Sigmoid colon (tissue), 7 donors: ENCODE results near the gene ALB. TPM values are rescaled to one million over a fixed set of nuclear protein-coding genes. Genes with fewer than 3 reads are reported as not detected.
A peak's percentile ranks its signal among the peaks of the same experiment; 100 is the strongest.

ENCODE experiments used
- DNase-seq: peaks from one replicate; pipeline ENCODE4 v3.0.0-alpha.2; 2019
- H3K27ac ChIP-seq, 4 donors: fragments of 200-600 bp; sonication (generic); one replicate each; pipeline ENCODE4 v1.5.1; 2016 to 2019; ENCODE audit warnings: mild to moderate bottlenecking in 1 of 4
- H3K27me3 ChIP-seq, 3 donors: fragments of 200-600 bp; sonication (generic); one replicate each; pipeline ENCODE4 v1.5.1; 2019; ENCODE audit warnings: mild to moderate bottlenecking in 1 of 3
- H3K36me3 ChIP-seq, 4 donors: fragments of 200-600 bp; sonication (generic); one replicate each; pipeline ENCODE4 v1.5.1; 2016 to 2019
- H3K4me1 ChIP-seq, 4 donors: fragments of 200-600 bp; sonication (generic); one replicate each; pipeline ENCODE4 v1.5.1; 2017 to 2019
- H3K4me3 ChIP-seq, 4 donors: fragments of 200-600 bp; sonication (generic); one replicate each; pipeline ENCODE4 v1.5.1; 2017 to 2019; ENCODE audit warnings: mild to moderate bottlenecking in 2 of 4, moderate library complexity in 1 of 4
- H3K9me3 ChIP-seq, 4 donors: fragments of 200-600 bp in 3 of 4; sonication (generic) in 3 of 4; one replicate each; pipeline versions ENCODE4 v1.5.1 to v1.6.1; 2013 to 2019
- EP300 ChIP-seq, 4 donors: sonication (generic); formaldehyde crosslinking; IDR thresholded peaks; one replicate each; pipeline ENCODE4 v1.6.1; 2017; ENCODE audit warnings: antibody characterized with exemption in 4 of 4
- POLR2A ChIP-seq, 2 donors: fragments of 450-650 bp; IDR thresholded peaks; one replicate each; pipeline ENCODE4 v1.6.1; 2016; ENCODE audit warnings: antibody characterized with exemption in 2 of 2, mild to moderate bottlenecking in 2 of 2, moderate library complexity in 2 of 2
- POLR2AphosphoS5 ChIP-seq, 4 donors: sonication (generic); formaldehyde crosslinking; IDR thresholded peaks; one replicate each; pipeline ENCODE4 v1.6.1; 2017; ENCODE audit warnings: antibody characterized with exemption in 4 of 4
- WGBS, 2 donors: extraction: QIAGEN DNeasy Blood & Tissue Kit; methylation state at CpG; one replicate each; pipeline ENCODE4 v1.1.7; 2013; 5-methylcytosine and 5-hydroxymethylcytosine counted together
- intact Hi-C: fragments of 100-400 bp; cut with DNase I; formaldehyde crosslinking; loops from one replicate; pipeline ENCODE4 v1.15.1; 2023
- polyA plus RNA-seq, 3 donors: library from polyadenylated mRNA; stranded (reverse); fragments of 200-250 nt; gene quantifications; one replicate each; pipeline ENCODE4 v1.2.3, GENCODE V29; 2013
- total RNA-seq, 4 donors: library from RNA; depleted of rRNA; stranded (reverse); fragments of >200 nt; gene quantifications; one replicate each; pipeline ENCODE4 v1.1.0, GENCODE V29; 2016
- TF ChIP-seq, protein P1 (sequence below), 4 experiments: fragments of 450-650 bp in 3 of 4; fragments of 200-600 bp in 1 of 4; IDR thresholded peaks; one replicate each; pipeline ENCODE4 v1.5.1; 2016 to 2019; ENCODE audit warnings: antibody characterized with exemption in 4 of 4, mild to moderate bottlenecking in 3 of 4, moderate library complexity in 2 of 4
- donor health status: healthy with polysubstance abuse.
- donor health status: Bipolar disorder and iron deficiency.
- donor health status: healthy.

Gene ALB
- total and polyA plus RNA-seq, 7 donors: 0.96 TPM; not detected in 6

GRCh38 chr4:73445383-73446335 is 41.6 kb downstream of the ALB start:
- WGBS, 2 donors: 88 to 90% methylated on average over 7 of the region's 7 CpGs
- intact Hi-C loops: no loop called here
- Histone ChIP-seq H3K36me3 (no peaks in the 10 kb centered on the region), H3K4me3 (no peak overlapping the region), H3K4me1 (no peaks in the 10 kb centered on the region), H3K27me3 (no peaks in the 10 kb centered on the region), H3K27ac (no peak overlapping the region), H3K9me3 (no peaks in the 10 kb centered on the region)
- no peak for TF ChIP-seq EP300 (IDR thresholded peaks at IDR 0.05)
- no peak for TF ChIP-seq POLR2A (IDR thresholded peaks at IDR 0.05)
- TF ChIP-seq, protein P1, sequence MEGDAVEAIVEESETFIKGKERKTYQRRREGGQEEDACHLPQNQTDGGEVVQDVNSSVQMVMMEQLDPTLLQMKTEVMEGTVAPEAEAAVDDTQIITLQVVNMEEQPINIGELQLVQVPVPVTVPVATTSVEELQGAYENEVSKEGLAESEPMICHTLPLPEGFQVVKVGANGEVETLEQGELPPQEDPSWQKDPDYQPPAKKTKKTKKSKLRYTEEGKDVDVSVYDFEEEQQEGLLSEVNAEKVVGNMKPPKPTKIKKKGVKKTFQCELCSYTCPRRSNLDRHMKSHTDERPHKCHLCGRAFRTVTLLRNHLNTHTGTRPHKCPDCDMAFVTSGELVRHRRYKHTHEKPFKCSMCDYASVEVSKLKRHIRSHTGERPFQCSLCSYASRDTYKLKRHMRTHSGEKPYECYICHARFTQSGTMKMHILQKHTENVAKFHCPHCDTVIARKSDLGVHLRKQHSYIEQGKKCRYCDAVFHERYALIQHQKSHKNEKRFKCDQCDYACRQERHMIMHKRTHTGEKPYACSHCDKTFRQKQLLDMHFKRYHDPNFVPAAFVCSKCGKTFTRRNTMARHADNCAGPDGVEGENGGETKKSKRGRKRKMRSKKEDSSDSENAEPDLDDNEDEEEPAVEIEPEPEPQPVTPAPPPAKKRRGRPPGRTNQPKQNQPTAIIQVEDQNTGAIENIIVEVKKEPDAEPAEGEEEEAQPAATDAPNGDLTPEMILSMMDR (IDR thresholded peaks at IDR 0.05): no peak
- no peak for TF ChIP-seq POLR2AphosphoS5 (IDR thresholded peaks at IDR 0.05)
- no peak for DNase-seq

DNA sequence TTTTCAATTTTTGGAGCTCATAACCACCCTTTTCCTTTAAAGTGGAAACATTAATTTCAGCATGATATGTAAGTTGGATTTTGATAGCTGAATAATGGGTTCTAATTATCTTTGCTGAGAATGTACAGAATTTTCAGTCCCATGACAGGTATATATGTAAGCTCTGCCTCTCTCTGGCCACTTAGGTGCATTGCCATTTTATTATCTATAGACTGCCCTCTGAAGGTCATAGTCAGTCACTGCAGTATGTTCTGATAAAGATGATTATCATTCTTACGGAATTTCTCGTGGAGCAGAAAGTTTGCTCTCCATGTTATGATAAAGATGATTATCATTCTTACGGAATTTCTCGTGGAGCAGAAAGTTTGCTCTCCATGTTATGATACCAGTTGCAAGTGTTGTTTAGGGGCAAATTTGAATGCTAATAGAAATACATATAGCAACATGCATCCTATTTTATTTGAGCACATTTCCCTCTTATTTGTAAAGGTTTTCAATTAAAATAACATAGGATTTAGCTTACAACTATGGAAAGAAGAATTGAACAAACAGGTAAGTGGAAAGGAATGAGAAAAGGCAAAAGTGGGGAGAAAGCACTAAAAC is 42.4 kb downstream of the ALB start:
- H3K9me3 ChIP-seq: no peaks in the 10 kb centered on the region
- no peaks in the 10 kb centered on the region for H3K4me1 ChIP-seq
- H3K27ac ChIP-seq: no peak overlapping the region
- WGBS, 2 donors: 6 to 8% methylated on average over 4 of the region's 4 CpGs
- DNase-seq: no peak
- H3K36me3 ChIP-seq: no peaks in the 10 kb centered on the region
- intact Hi-C loops: no loop called here
- H3K4me3 ChIP-seq: no peak overlapping the region
- no peaks in the 10 kb centered on the region for H3K27me3 ChIP-seq
- TF ChIP-seq, protein P1 (IDR thresholded peaks at IDR 0.05): peak in 2 of 4 experiments; percentile 28 to 44
- TF ChIP-seq POLR2AphosphoS5 (IDR thresholded peaks at IDR 0.05) (no peak), POLR2A (IDR thresholded peaks at IDR 0.05) (no peak), EP300 (IDR thresholded peaks at IDR 0.05) (no peak)

DNA sequence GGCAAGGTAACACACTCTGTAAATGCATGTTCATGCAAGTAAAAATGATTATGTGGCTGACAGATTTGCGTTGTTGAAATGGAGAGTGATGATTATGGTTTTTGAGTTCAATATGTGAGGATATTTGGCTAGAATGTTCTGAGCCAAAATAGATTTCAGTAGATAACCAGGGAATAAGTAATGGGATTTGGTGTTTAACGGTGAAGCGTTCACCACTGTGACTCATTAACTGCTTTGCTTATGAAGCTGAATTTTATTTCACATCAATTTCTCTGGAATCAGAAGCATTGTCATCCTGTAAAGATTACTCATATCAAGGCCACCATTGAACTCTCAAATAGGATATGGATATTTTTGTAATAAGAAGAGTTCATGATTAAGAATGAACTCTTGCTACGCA is 43.6 kb downstream of the ALB start:
- intact Hi-C loops: no loop called here
- Histone ChIP-seq H3K36me3 (no peaks in the 10 kb centered on the region), H3K9me3 (no peaks in the 10 kb centered on the region), H3K4me1 (no peaks in the 10 kb centered on the region), H3K4me3 (no peak overlapping the region), H3K27ac (no peak overlapping the region), H3K27me3 (no peaks in the 10 kb centered on the region)
- 89 to 90% methylated on average over 4 of the region's 4 CpGs for WGBS, 2 donors
- no peak for DNase-seq
- TF ChIP-seq POLR2AphosphoS5 (IDR thresholded peaks at IDR 0.05) (no peak), POLR2A (IDR thresholded peaks at IDR 0.05) (no peak), EP300 (IDR thresholded peaks at IDR 0.05) (no peak)
- TF ChIP-seq, protein P1 (IDR thresholded peaks at IDR 0.05): no peak

DNA sequence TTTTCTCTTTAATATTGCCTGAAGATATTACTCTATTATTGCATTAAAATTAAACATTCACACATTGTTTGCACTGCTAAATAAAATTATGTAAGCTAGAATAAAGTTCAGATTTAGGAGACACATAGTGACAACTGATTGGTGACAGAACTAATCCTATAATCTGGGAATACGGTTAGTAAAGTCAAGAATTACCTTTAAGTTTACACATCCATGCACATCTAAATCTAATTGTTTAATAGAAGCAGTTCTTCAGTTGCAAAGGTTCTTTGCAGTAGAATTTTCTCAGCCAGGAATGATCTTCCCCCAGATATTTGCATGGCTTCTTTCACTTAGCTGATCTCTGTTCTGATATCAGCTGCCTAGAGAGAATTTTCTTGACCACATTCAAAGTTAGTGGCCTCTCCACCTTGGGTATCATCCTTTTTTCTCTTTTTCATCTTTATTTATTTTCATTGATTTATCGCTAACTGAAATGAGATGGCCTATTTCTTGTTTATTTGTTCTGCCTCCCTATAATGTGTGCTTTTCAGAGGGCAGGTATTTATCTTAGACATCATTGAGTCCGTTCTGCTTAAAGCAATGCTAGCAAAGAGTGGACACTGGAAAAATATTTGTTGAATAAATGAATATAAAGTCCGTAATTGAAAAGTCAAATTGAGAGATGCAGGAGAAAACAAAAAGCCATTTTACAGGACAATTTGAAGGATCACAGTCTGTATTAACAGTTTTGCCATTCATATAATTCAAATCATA is 44.5 kb downstream of the ALB start:
- Histone ChIP-seq H3K4me1 (no peaks in the 10 kb centered on the region), H3K27ac (no peak overlapping the region), H3K4me3 (no peak overlapping the region), H3K9me3 (no peaks in the 10 kb centered on the region), H3K27me3 (no peaks in the 10 kb centered on the region), H3K36me3 (no peaks in the 10 kb centered on the region)
- TF ChIP-seq POLR2AphosphoS5 (IDR thresholded peaks at IDR 0.05) (no peak), POLR2A (IDR thresholded peaks at IDR 0.05) (no peak), EP300 (IDR thresholded peaks at IDR 0.05) (no peak)
- TF ChIP-seq, protein P1 (IDR thresholded peaks at IDR 0.05): no peak
- DNase-seq: no peak
- intact Hi-C loops: no loop called here
- 89 to 92% methylated on average over 4 of the region's 4 CpGs for WGBS, 2 donors
